Ectodermal cell (in vitro differentiated cells): Measurements from ENCODE around the gene EMC10.

ENCODE experiments used
- H3K27ac ChIP-seq: 2 replicates; pipeline ENCODE4 v1.7.0; 2013; ENCODE audit warnings: mild to moderate bottlenecking, low read depth, low read length; ENCODE audit not compliant: insufficient read depth, poor library complexity, severe bottlenecking
- H3K27me3 ChIP-seq: 2 replicates; pipeline ENCODE4 v1.7.0; 2013; ENCODE audit warnings: mild to moderate bottlenecking, low read length; ENCODE audit not compliant: insufficient read depth, control insufficient read depth, poor library complexity, severe bottlenecking
- H3K36me3 ChIP-seq: one replicate; pipeline ENCODE4 v1.7.0; 2013; ENCODE audit warnings: low read length; ENCODE audit not compliant: control insufficient read depth, insufficient read depth
- H3K4me1 ChIP-seq: one replicate; pipeline ENCODE4 v1.7.0; 2013; ENCODE audit warnings: low read length; ENCODE audit not compliant: control insufficient read depth, insufficient read depth
- H3K4me3 ChIP-seq: 2 replicates; pipeline ENCODE4 v1.7.0; 2013; ENCODE audit warnings: low read depth, low read length, control low read depth; ENCODE audit not compliant: insufficient read depth
- H3K9me3 ChIP-seq: 2 replicates; pipeline ENCODE4 v1.7.0; 2013; ENCODE audit warnings: mild to moderate bottlenecking, low read length, moderate library complexity; ENCODE audit not compliant: control insufficient read depth
- WGBS, 2 experiments: methylation state at CpG; one replicate each; pipeline ENCODE4 v1.1.7; 2013; ENCODE audit warnings: missing lambda C conversion rate in 2 of 2; 5-methylcytosine and 5-hydroxymethylcytosine counted together

The EMC10 gene

DNA sequence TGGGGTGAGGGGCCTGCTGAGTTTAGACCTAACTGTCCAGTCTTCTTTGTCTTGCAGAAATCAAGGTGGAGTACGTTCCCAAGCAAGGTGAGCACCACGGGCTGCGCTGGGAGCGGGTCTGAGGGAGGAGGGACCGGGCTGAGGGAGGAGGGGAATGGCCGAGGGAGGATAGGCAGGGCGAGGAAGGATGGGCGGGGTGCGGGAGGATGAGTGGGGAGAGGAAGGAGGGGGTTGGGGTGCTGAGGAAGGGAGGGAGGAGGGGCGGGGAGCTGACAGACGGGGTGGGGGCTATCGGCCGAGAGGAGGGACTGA lies 25.1 kb upstream of the EMC10 start:
- 82 to 85% methylated on average over 13 of the region's 13 CpGs for WGBS, 2 experiments
- no peaks in the 10 kb centered on the region for H3K36me3 ChIP-seq
- H3K4me3 ChIP-seq: no peak overlapping the region
- H3K27ac ChIP-seq: no peak overlapping the region
- H3K27me3 ChIP-seq: no peaks in the 10 kb centered on the region
- H3K4me1 ChIP-seq: no peaks in the 10 kb centered on the region
- no peaks in the 10 kb centered on the region for H3K9me3 ChIP-seq

DNA sequence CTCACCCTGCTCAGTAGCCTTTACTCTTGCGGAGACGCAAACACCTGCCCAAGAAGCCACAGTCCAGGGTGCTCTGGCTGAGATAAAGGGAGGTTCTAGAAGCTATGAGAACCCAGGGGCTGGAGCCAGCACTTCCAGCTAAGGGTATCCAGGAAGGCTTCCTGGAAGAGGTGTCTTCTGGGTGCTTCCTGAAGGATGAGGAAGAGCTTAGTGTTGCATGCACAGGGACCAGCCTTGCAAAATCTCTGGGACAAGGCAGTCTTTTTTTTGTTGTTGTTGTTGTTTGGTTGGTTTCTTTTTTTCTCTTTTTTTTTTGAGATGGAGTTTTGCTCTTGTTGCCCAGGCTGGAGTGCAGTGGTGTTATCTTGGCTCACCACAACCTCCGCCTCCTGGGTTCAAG lies 23.1 kb upstream of the EMC10 start:
- Histone ChIP-seq H3K9me3 (no peaks in the 10 kb centered on the region), H3K4me1 (no peaks in the 10 kb centered on the region), H3K27ac (no peak overlapping the region), H3K4me3 (no peak overlapping the region), H3K27me3 (no peaks in the 10 kb centered on the region), H3K36me3 (no peaks in the 10 kb centered on the region)
- 87 to 96% methylated on average over 3 of the region's 3 CpGs for WGBS, 2 experiments

DNA sequence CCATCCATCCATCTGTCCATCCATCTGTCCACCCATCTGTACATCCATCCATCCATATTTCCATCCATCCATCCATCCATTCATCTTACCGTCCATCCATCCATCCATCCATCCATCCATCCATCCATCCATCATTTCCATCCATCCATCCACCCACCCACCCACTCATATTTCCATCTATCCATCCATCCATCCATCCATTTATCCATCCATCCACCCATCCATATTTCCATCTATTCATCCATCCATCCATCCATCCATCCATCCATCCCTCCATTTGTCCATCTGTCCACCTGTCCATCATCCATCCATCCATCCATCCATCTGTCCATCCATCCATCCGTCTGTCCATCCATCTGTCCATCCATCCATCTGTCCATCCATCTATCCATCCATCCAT lies 20.3 kb upstream of the EMC10 start:
- no peaks in the 10 kb centered on the region for H3K27me3 ChIP-seq
- H3K27ac ChIP-seq: no peak overlapping the region
- H3K9me3 ChIP-seq: no peaks in the 10 kb centered on the region
- no peaks in the 10 kb centered on the region for H3K36me3 ChIP-seq
- H3K4me3 ChIP-seq: no peak overlapping the region
- 74 to 81% methylated on average over 2 of the region's 2 CpGs for WGBS, 2 experiments
- H3K4me1 ChIP-seq: no peaks in the 10 kb centered on the region

DNA sequence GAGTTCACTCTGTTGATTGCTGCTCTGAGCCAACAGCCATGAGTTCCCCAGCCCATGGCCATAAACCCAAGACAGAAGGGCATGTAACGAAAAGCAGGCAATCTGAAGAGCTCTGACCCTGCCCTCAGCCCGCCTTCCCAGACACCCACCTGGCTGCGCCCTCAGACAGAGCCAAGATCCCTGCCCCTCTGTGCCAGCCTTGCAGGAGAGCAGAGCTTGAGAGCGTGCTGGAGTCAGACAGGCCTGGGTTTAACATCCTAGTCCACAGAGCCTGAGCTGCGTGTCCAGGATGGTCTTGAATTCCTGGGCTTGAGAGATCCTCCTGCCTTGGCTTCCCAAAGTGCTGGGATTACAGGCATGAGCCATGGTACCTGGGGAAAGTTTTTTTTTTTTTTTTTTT lies 19.0 kb upstream of the EMC10 start:
- no peaks in the 10 kb centered on the region for H3K27me3 ChIP-seq
- no peaks in the 10 kb centered on the region for H3K4me1 ChIP-seq
- no peaks in the 10 kb centered on the region for H3K9me3 ChIP-seq
- H3K4me3 ChIP-seq: no peak overlapping the region
- no peak overlapping the region for H3K27ac ChIP-seq
- no peaks in the 10 kb centered on the region for H3K36me3 ChIP-seq
- 89 to 94% methylated on average over 5 of the region's 5 CpGs for WGBS, 2 experiments

DNA sequence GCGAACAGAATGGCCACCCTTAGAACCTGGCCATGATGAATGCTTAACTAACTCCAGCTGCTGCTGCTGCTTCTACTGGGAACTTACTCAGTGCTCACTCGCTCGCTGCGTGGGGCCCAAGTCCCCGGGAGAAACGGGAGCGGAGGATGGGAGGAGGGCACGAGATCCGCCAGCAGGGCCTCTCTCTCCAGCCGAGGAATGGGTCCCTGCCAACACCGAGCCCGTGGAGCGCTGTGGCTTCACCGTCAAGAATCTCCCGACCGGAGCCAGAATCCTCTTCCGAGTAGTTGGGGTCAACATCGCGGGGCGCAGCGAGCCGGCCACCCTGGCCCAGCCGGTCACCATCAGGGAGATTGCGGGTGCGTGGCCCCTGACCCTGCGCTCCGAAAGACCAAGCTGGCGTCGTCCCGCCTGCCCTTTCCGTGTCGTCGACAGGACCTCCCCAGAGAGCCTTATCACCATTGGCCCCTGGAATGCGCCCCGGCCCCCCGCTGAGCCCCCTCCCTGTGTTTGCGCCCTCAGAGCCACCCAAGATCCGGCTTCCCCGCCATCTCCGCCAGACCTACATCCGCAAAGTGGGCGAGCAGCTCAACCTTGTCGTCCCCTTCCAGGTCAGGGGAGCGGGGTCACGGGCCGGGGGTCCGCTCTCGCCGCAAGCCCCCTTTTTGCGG lies 17.8 kb upstream of the EMC10 start:
- WGBS, 2 experiments: 85 to 86% methylated on average over 50 of the region's 50 CpGs
- no peaks in the 10 kb centered on the region for H3K4me1 ChIP-seq
- no peaks in the 10 kb centered on the region for H3K36me3 ChIP-seq
- no peaks in the 10 kb centered on the region for H3K27me3 ChIP-seq
- no peak overlapping the region for H3K4me3 ChIP-seq
- H3K9me3 ChIP-seq: no peaks in the 10 kb centered on the region
- H3K27ac ChIP-seq: no peak overlapping the region

DNA sequence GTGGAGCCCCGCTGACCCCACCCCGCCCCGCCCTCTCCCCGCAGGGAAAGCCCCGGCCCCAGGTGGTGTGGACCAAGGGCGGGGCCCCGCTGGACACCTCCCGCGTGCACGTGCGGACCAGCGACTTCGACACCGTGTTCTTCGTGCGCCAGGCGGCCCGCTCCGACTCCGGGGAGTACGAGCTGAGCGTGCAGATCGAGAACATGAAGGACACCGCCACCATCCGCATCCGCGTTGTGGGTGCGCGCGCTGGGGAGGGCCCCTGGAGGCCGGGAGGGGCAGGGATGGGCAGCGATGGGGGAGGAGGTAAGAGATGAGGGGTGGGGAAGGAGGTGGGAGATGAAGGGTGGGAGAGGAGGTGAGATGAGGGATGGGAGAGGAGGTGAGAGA lies 17.2 kb upstream of the EMC10 start:
- no peaks in the 10 kb centered on the region for H3K4me1 ChIP-seq
- H3K36me3 ChIP-seq: no peaks in the 10 kb centered on the region
- H3K27me3 ChIP-seq: no peaks in the 10 kb centered on the region
- WGBS, 2 experiments: 91 to 92% methylated on average over 32 of the region's 32 CpGs
- no peak overlapping the region for H3K4me3 ChIP-seq
- no peaks in the 10 kb centered on the region for H3K9me3 ChIP-seq
- H3K27ac ChIP-seq: no peak overlapping the region

DNA sequence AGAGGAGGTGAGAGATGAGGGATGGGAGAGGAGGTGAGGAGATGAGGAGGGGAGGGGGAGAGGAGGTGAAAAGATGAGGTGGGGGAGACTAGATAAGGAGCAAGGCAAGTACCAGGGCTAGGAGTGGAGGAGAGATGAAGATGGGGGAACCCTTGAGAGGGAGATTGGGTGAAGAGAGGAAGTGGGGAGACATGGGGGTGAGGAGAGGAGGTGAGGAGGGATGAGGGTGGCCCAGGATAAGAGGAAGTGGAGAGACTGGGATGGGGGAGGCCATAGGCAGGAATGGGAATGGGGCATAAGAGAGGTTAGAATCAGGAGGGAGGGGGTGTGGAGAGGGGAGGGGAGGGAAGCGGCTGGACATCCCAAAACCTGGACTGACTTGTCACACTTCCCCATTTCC lies 16.7 kb upstream of the EMC10 start:
- no peak overlapping the region for H3K4me3 ChIP-seq
- WGBS, 2 experiments: 81 to 86% methylated on average over 1 of the region's 1 CpG
- H3K9me3 ChIP-seq: no peaks in the 10 kb centered on the region
- H3K36me3 ChIP-seq: no peaks in the 10 kb centered on the region
- H3K27me3 ChIP-seq: no peaks in the 10 kb centered on the region
- no peak overlapping the region for H3K27ac ChIP-seq
- H3K4me1 ChIP-seq: no peaks in the 10 kb centered on the region

DNA sequence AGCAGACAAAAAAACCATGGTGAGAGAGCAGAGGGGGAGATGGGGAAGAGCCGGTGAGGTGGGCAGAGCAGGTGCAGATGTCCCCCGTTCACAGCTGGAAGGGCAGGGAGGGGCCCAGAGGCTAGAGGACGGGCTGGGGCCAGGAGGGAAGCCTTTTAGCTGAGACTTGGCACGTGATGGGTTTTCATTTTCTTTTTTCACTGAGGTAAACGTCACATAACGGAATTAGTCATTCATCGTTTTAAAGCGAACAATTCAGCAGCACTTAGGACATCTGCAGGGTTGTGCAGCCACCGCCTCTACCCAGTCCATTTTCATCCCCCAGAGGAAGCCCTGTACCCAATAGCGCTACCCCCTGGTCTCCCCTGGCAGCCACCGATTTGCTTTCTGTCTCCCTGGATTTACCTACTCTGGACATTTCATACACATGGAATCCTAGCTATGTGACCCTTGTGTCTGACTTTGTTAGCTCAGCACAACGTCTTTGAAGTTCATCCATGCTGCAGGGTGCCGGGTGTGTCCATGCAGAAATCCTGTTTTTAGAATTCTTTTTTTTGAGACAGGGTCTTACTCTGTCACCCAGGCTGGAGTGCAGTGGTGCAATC lies 16.0 kb upstream of the EMC10 start:
- WGBS, 2 experiments: 75 to 81% methylated on average over 13 of the region's 13 CpGs
- no peaks in the 10 kb centered on the region for H3K27me3 ChIP-seq
- no peaks in the 10 kb centered on the region for H3K36me3 ChIP-seq

DNA sequence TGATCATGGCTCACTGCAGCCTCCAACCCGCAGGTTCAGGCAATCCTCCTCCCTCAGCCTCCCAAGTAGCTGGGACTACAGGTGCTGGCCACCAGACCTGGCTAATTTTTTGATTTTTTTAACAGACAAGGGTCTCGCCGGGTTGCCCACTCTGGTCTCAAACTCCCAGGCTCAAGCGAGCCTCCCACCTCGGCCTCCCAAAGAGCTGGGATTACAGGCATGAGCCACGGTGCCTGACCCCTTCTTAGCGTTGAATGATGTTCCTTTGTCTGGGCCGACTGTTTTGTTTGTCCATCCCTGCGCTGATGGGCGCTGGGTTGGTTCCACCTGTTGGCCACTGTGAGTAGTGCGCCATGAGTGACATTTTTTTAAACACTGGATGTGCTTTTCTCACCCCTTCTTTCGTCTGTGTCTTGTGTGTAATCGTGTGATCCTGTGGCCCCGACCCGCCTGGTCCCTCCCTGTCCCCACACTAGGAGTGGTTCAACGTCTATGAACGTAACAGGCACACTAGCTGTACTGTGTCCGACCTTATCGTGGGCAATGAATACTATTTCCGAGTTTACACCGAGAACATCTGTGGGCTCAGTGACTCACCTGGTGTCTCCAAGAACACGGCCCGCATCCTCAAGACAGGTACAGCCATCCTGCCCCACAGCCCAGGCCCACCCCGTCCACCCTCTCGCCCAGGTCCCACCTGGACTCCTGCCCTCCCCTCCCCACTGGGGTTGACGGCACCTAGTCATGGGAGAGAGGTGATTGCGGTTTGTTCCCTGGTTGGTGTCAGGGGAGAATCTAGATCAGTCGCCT lies 15.0 kb upstream of the EMC10 start:
- Histone ChIP-seq H3K27ac (no peak overlapping the region), H3K27me3 (no peaks in the 10 kb centered on the region), H3K36me3 (no peaks in the 10 kb centered on the region), H3K4me1 (no peaks in the 10 kb centered on the region), H3K9me3 (no peaks in the 10 kb centered on the region), H3K4me3 (no peak overlapping the region)
- 42 to 46% methylated on average over 28 of the region's 28 CpGs for WGBS, 2 experiments

More for the DNA sequence above, 16.0 kb upstream of the EMC10 start:
- Histone ChIP-seq H3K27ac (no peak overlapping the region), H3K4me1 (no peaks in the 10 kb centered on the region), H3K4me3 (no peak overlapping the region), H3K9me3 (no peaks in the 10 kb centered on the region)

DNA sequence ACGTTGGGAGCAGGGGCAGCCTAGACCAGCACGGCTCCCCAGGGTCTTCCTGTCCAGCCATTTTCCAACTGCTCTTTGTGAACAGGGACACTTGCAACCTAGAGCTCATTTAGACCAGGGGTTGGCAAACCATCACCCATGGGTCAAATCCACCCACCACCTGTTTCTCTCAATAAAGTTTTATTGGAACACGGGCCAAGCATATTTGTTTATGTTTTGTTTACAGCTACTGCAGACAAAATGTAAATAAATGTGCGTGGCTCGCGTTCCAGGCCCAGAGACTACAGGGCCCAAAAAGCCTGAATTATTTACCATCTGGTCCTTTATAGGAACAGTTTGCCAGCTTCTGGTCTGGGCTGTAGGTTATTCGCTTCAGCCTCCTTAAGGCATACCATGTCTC lies 13.3 kb upstream of the EMC10 start:
- Histone ChIP-seq H3K36me3 (no peaks in the 10 kb centered on the region), H3K27ac (no peak overlapping the region), H3K9me3 (no peaks in the 10 kb centered on the region), H3K4me3 (no peak overlapping the region), H3K4me1 (no peaks in the 10 kb centered on the region), H3K27me3 (no peaks in the 10 kb centered on the region)
- WGBS, 2 experiments: 85 to 88% methylated on average over 7 of the region's 7 CpGs
